LNCAP (cell line): ENCODE data around the gene CNBP.
A peak's percentile ranks its signal among the peaks of the same experiment; 100 is the strongest.

Source experiments
- CTCF ChIP-seq: fragments of 450-650 bp; IDR thresholded peaks from 2 replicates; pipeline ENCODE4 v1.5.1; 2017; ENCODE audit warnings: mild to moderate bottlenecking

Gene CNBP

GRCh38 chr3:129160891-129161859, 22.5 kb downstream of the CNBP start, which contains the start of gene ISY1:
TSS of gene ISY1 (minus strand) at chr3:129161063. CDS start at chr3:129160975, 88 bp downstream.
- TF ChIP-seq CTCF: peak; percentile 77

- no peak for TF ChIP-seq CTCF
These were observed 38.9 kb downstream of the CNBP start for GRCh38 chr3:129144786-129145185.

- no peak for TF ChIP-seq CTCF
These were observed 43.8 kb downstream of the CNBP start for GRCh38 chr3:129139911-129140310.

- no peak for TF ChIP-seq CTCF
These were observed 51.4 kb downstream of the CNBP start for GRCh38 chr3:129132097-129132866.

- TF ChIP-seq CTCF: no peak
These were observed 52.1 kb downstream of the CNBP start for GRCh38 chr3:129131465-129132088.

GRCh38 chr3:129130291-129130813, 53.3 kb downstream of the CNBP start:
- no peak for TF ChIP-seq CTCF
